GM23248 (cell line): ENCODE results near the gene RNASE7. TPM values are rescaled to one million over a fixed set of nuclear protein-coding genes. Genes with fewer than 3 reads are reported as not detected.

Experiments
- DNase-seq: peaks from one replicate; pipeline ENCODE4 v3.0.0-alpha.2; 2015
- H2AFZ ChIP-seq: fragments of 200-600 bp; sonication (generic); 2 replicates; pipeline ENCODE4 v1.6.1; 2016; ENCODE audit warnings: antibody characterized with exemption
- H3F3A ChIP-seq: fragments of 200-600 bp; sonication (generic); 2 replicates; pipeline ENCODE4 v1.6.1; 2016; ENCODE audit warnings: mild to moderate bottlenecking, antibody characterized with exemption, mixed run types; ENCODE audit not compliant: insufficient read depth
- H3K27ac ChIP-seq: fragments of 200-600 bp; sonication (generic); 2 replicates; pipeline ENCODE4 v1.5.1; 2016; ENCODE audit warnings: mild to moderate bottlenecking
- H3K27me3 ChIP-seq: fragments of 200-600 bp; sonication (generic); replicated peaks from 2 replicates; pipeline ENCODE4 v1.6.1; 2016; ENCODE audit warnings: mild to moderate bottlenecking; ENCODE audit not compliant: insufficient read depth
- H3K36me3 ChIP-seq: fragments of 200-600 bp; sonication (generic); 2 replicates; pipeline ENCODE4 v1.6.1; 2016; ENCODE audit warnings: low read depth, mild to moderate bottlenecking
- H3K4me1 ChIP-seq: fragments of 200-600 bp; sonication (generic); 2 replicates; pipeline ENCODE4 v1.6.1; 2016; ENCODE audit warnings: mild to moderate bottlenecking; ENCODE audit not compliant: insufficient read depth
- H3K4me2 ChIP-seq: fragments of 200-600 bp; sonication (generic); one replicate; pipeline ENCODE4 v1.6.1; 2016; ENCODE audit warnings: mild to moderate bottlenecking; ENCODE audit not compliant: unreplicated experiment
- H3K4me3 ChIP-seq: fragments of 200-600 bp; sonication (generic); 2 replicates; pipeline ENCODE4 v1.5.1; 2016; ENCODE audit warnings: mild to moderate bottlenecking
- H3K79me2 ChIP-seq: fragments of 200-600 bp; sonication (generic); 2 replicates; pipeline ENCODE4 v1.6.1; 2016; ENCODE audit warnings: mild to moderate bottlenecking; ENCODE audit not compliant: insufficient read depth
- H3K9ac ChIP-seq: fragments of 200-600 bp; sonication (generic); 2 replicates; pipeline ENCODE4 v1.6.1; 2016; ENCODE audit warnings: mild to moderate bottlenecking
- H3K9me2 ChIP-seq: fragments of 200-600 bp; sonication (generic); 2 replicates; pipeline ENCODE4 v1.6.1; 2016; ENCODE audit warnings: mixed run types, mild to moderate bottlenecking, moderate library complexity; ENCODE audit not compliant: insufficient read depth
- H3K9me3 ChIP-seq: fragments of 200-600 bp; sonication (generic); one replicate; pipeline ENCODE4 v1.6.1; 2017; ENCODE audit warnings: low read depth
- H4K20me1 ChIP-seq: fragments of 200-600 bp; sonication (generic); 2 replicates; pipeline ENCODE4 v1.6.0; 2016; ENCODE audit not compliant: insufficient read depth
- EZH2 ChIP-seq: fragments of 200-600 bp; sonication (generic); IDR thresholded peaks from 2 replicates; pipeline ENCODE4 v1.6.1; 2018; ENCODE audit warnings: antibody characterized with exemption, mild to moderate bottlenecking; ENCODE audit not compliant: insufficient read depth, poor library complexity, severe bottlenecking
- EZH2phosphoT487 ChIP-seq: fragments of 200-600 bp; sonication (generic); IDR thresholded peaks from 2 replicates; pipeline ENCODE4 v1.6.1; 2018; ENCODE audit warnings: antibody characterized with exemption, moderate library complexity, mild to moderate bottlenecking, low read depth; ENCODE audit not compliant: insufficient read depth
- WGBS, 2 experiments: methylation state at CpG; one replicate each; pipeline ENCODE4 v1.1.6; 2015 to 2017; ENCODE audit warnings: low lambda C conversion rate in 2 of 2, low coverage in 1 of 2; ENCODE audit errors: missing lambda C conversion rate in 2 of 2; 5-methylcytosine and 5-hydroxymethylcytosine counted together
- in situ Hi-C: fragments of 300-500 bp; cut with MboI; formaldehyde crosslinking; loops from 2 replicates; pipeline ENCODE4 v1.15.0; 2020
- polyA plus RNA-seq: library from polyadenylated mRNA; unstranded; fragments of >200 nt; fragmentation: Nextera tagmentation; extraction: Ambion mirVana; gene quantifications from 2 replicates; pipeline ENCODE4 v1.2.1, GENCODE V29; 2016
- total RNA-seq: library from RNA; depleted of rRNA; stranded (reverse); fragments of >200 nt; shearing (Covaris generic); gene quantifications from 2 replicates; pipeline ENCODE4 v1.2.3, GENCODE V29; 2014

RNASE7 gene
- total and polyA plus RNA-seq, 2 experiments from 2014 or later, result not detected

GRCh38 chr14:21054123-21054767, 12.1 kb downstream of the RNASE7 start:
- H3K27ac ChIP-seq, result no peak overlapping the region
- no peak for DNase-seq
- no peaks in the 10 kb centered on the region for H3K27me3 ChIP-seq
- TF ChIP-seq EZH2phosphoT487, result no peak
- no peak for TF ChIP-seq EZH2
- WGBS, 2 experiments, result 65 to 72% methylated on average over 3 of the region's 3 CpGs
- no peak overlapping the region for H3K4me3 ChIP-seq
- H3F3A ChIP-seq, result peaks cover 11% of the 10 kb centered on the region
- no peak overlapping the region for H3K4me2 ChIP-seq
- in situ Hi-C loops, result no loop called here
- H4K20me1 ChIP-seq, result no peaks in the 10 kb centered on the region
- H3K79me2 ChIP-seq, result no peaks in the 10 kb centered on the region
- H2AFZ ChIP-seq, result no peak overlapping the region
- no peaks in the 10 kb centered on the region for H3K9me3 ChIP-seq
- no peak overlapping the region for H3K9ac ChIP-seq
- no peaks in the 10 kb centered on the region for H3K9me2 ChIP-seq
- H3K4me1 ChIP-seq, result peaks cover 19% of the 10 kb centered on the region
- H3K36me3 ChIP-seq, result no peaks in the 10 kb centered on the region

- WGBS, 2 experiments, result 84 to 86% methylated on average over 4 of the region's 4 CpGs
- Histone ChIP-seq H3F3A (peaks cover 6% of the 10 kb centered on the region; the same call in 1 of the 2 replicates), H3K4me3 (no peak overlapping the region), H4K20me1 (no peaks in the 10 kb centered on the region), H3K4me2 (no peak overlapping the region), H3K9ac (no peak overlapping the region), H3K36me3 (no peaks in the 10 kb centered on the region), H3K79me2 (no peaks in the 10 kb centered on the region), H3K4me1 (peaks cover 16% of the 10 kb centered on the region), H3K9me3 (no peaks in the 10 kb centered on the region), H3K9me2 (no peaks in the 10 kb centered on the region), H3K27me3 (no peaks in the 10 kb centered on the region), H3K27ac (no peak overlapping the region), H2AFZ (no peak overlapping the region)
- TF ChIP-seq EZH2, result no peak
- TF ChIP-seq EZH2phosphoT487, result no peak
- in situ Hi-C loops, result no loop called here
- DNase-seq, result no peak
Measured at GRCh38 chr14:21054768-21055145, 12.6 kb downstream of the RNASE7 start.

DNA sequence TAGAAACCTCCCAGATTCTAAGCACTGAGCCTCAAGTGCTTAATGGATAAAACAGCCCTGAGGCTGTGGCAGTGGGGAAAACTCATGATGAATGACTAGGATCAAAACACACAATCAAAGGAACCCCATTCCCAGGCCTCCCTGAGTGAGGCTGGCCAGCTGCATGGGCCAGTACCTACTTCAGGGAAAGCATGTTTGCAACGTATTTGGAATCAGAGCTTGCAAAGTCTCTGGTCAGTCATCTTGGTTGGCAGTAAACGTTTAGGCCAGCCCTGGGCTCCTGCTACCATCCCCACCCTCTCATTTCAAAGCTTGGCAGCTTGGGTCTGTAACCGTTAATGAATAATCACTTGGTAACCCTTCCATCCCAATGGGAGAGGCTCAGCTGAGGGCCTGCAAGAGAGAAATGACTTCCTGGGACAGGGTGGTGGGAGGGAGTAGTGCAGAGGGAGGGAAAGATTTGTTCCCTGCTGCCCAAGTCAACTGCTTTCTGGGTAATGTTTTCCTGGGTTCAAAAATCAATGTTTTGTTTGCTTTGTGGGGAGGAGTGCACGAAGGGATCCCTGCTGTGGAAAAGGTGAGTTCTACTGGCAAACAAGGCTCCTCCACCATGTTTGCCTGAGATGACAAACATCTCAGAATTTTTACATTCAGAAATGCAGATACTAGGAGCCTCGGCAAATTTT, 13.4 kb downstream of the RNASE7 start:
- no peaks in the 10 kb centered on the region for H3K9me2 ChIP-seq
- H3K79me2 ChIP-seq, result no peaks in the 10 kb centered on the region
- H3F3A ChIP-seq, result no peaks in the 10 kb centered on the region
- TF ChIP-seq EZH2 (no peak), EZH2phosphoT487 (no peak)
- H3K36me3 ChIP-seq, result no peaks in the 10 kb centered on the region
- WGBS, 2 experiments, result 60% methylated on average over 5 of the region's 5 CpGs
- no peaks in the 10 kb centered on the region for H3K27me3 ChIP-seq
- no peak overlapping the region for H3K9ac ChIP-seq
- in situ Hi-C loops, result no loop called here
- DNase-seq, result no peak
- peaks cover 15% of the 10 kb centered on the region; the same call in 1 of the 2 replicates for H3K4me1 ChIP-seq
- no peak overlapping the region for H2AFZ ChIP-seq
- no peak overlapping the region for H3K27ac ChIP-seq
- H3K4me2 ChIP-seq, result no peak overlapping the region
- H3K9me3 ChIP-seq, result no peaks in the 10 kb centered on the region
- no peak overlapping the region for H3K4me3 ChIP-seq
- no peaks in the 10 kb centered on the region for H4K20me1 ChIP-seq

DNA sequence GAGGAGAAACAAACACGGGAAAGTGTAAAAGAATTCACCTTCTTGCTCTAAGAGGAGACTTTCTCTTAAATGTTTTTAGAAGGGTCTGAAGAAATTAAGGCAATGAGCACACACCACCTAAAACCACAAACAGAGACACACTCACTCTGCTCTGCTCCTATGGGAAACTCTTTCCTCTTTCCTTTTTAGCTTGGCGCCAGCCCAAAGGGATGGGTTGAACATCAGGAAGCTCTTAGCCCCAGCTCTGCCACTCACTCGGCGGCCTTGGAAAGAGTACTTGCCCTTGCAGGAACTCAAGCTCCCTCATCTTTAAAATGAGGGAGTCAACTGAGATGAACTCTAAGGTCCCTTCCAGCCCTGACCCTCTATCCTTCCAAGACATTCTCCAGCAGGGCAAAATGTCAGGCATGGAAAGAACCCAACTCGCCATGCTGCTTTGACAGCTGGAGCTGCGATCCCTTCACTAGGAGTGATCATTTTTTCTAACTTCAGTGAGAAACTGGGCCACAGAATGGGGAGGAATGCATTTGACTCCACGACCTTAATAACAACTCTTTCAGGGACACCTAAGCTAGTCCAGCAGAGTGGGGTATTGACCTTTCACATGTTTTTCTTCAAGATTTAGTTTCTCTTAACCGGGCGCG, 14.5 kb downstream of the RNASE7 start:
- H4K20me1 ChIP-seq, result no peaks in the 10 kb centered on the region
- TF ChIP-seq EZH2phosphoT487 (no peak), EZH2 (no peak)
- H3K4me2 ChIP-seq, result peak overlapping the region; percentile 41
- H3K79me2 ChIP-seq, result no peaks in the 10 kb centered on the region
- H3F3A ChIP-seq, result no peaks in the 10 kb centered on the region
- DNase-seq, result peak; percentile 69
- peak overlapping the region; percentile 14; the same call in 1 of the 2 replicates for H2AFZ ChIP-seq
- H3K9me2 ChIP-seq, result no peaks in the 10 kb centered on the region
- H3K4me1 ChIP-seq, result peaks cover 15% of the 10 kb centered on the region; the same call in 1 of the 2 replicates
- no peak overlapping the region for H3K9ac ChIP-seq
- no peaks in the 10 kb centered on the region for H3K36me3 ChIP-seq
- no peak overlapping the region for H3K27ac ChIP-seq
- no peaks in the 10 kb centered on the region for H3K27me3 ChIP-seq
- H3K9me3 ChIP-seq, result no peaks in the 10 kb centered on the region
- 59 to 62% methylated on average over 10 of the region's 10 CpGs for WGBS, 2 experiments
- H3K4me3 ChIP-seq, result no peak overlapping the region
- in situ Hi-C loops, result no loop called here
